K562 (cell line): Measurements from ENCODE around the gene JUP. TPM values are rescaled to one million over a fixed set of nuclear protein-coding genes. Genes with fewer than 3 reads are reported as not detected.

Experiments
- C11orf30 ChIP-seq: fragments of 450-650 bp; IDR thresholded peaks from 2 replicates; pipeline ENCODE4 v1.6.1; 2016; ENCODE audit warnings: low read depth, mild to moderate bottlenecking
- CHD7 ChIP-seq: fragments of 200-600 bp; sonication (generic); IDR thresholded peaks from one replicate; pipeline ENCODE4 v1.6.1; 2012; ENCODE audit warnings: mild to moderate bottlenecking, low read depth, low read length, inconsistent platforms
- HDGF ChIP-seq: fragments of 450-650 bp; IDR thresholded peaks from 2 replicates; pipeline ENCODE4 v1.6.1; 2016
- HEY1 ChIP-seq: fragments of 250-450 bp; sonication (Bioruptor Pico); IDR thresholded peaks from 2 replicates; pipeline ENCODE4 v1.5.0; 2020; ENCODE audit warnings: mild to moderate bottlenecking, moderate library complexity, borderline replicate concordance
- HIVEP1 ChIP-seq: fragments of 250-450 bp; sonication (Bioruptor Pico); IDR thresholded peaks from 2 replicates; pipeline ENCODE4 v1.4.0; 2020; ENCODE audit warnings: mild to moderate bottlenecking
- IFI16 ChIP-seq: fragments of 250-450 bp; sonication (Bioruptor Pico); IDR thresholded peaks from 2 replicates; pipeline ENCODE4 v2.1.2; 2022; ENCODE audit warnings: mild to moderate bottlenecking, inconsistent platforms
- ZMIZ1 ChIP-seq, 2 experiments: fragments of 150-350 bp in 1 of 2; IDR thresholded peaks; 2 replicates each; pipeline ENCODE4 v1.6.1; 2012 to 2016; ENCODE audit warnings: low read depth in 2 of 2, low read length in 2 of 2, mild to moderate bottlenecking in 1 of 2, moderate library complexity in 1 of 2
- ZNF354B ChIP-seq: fragments of 250-450 bp; sonication (Bioruptor Pico); IDR thresholded peaks from 2 replicates; pipeline ENCODE4 v1.4.0; 2020
- ZNF639 ChIP-seq, 2 experiments: fragments of 200-800 bp in 1 of 2; sonication (Bioruptor generic) in 1 of 2; sonication (generic) in 1 of 2; formaldehyde crosslinking in 1 of 2; IDR thresholded peaks in 1 of 2; conservative IDR thresholded peaks in 1 of 2; 2 replicates each; pipeline versions ENCODE4 v1.5.0 to v1.6.1; 2016 to 2020; ENCODE audit warnings: missing compliant biosample characterization in 1 of 2, missing genetic modification characterization in 1 of 2, missing genetic modification reagents in 1 of 2
- polyA plus RNA-seq, 8 experiments: library from polyadenylated mRNA; depleted of rRNA in 4 of 8; stranded (reverse) in 5 of 8; unstranded in 3 of 8; fragments of >200 nt; fragmentation: Nextera tagmentation in 2 of 8; fragmentation: Illumina TruSeq in 1 of 8; extraction: Ambion mirVana in 2 of 8; extraction: Trizol in 1 of 8; gene quantifications; 2 replicates each; pipeline versions ENCODE4 v1.2.1 to v1.2.3, GENCODE V29; 2011 to 2014; ENCODE audit warnings: inconsistent platforms in 1 of 8, missing spikeins in 1 of 8
- total RNA-seq, 7 experiments: library from RNA; depleted of rRNA in 6 of 7; stranded (reverse); fragments of >200 nt in 6 of 7; fragmentation: Illumina TruSeq in 2 of 7; extraction: Trizol in 2 of 7; gene quantifications; 2 replicates each; pipeline versions ENCODE4 v1.2.1 to v1.2.3, GENCODE V29; 2011 to 2021; ENCODE audit warnings: low replicate concordance in 1 of 7

JUP gene
- total and polyA plus RNA-seq, 9 of the 15 experiments (the other 6 are each of a cell fraction or from before 2014, with no cell fraction given) = 6.4 to 177 (median 31.2) TPM

GRCh38 chr17:41786227-41787020 is at the start of gene JUP (continued):
- TF ChIP-seq ZNF639 (CRISPR knock-in tag; conservative IDR thresholded peaks at IDR 0.05 in 1 of 2, IDR thresholded peaks at IDR 0.05 in 1 of 2) (peak in 1 of 2 experiments; percentile 66; a peak in 1 of 4 replicates), ZMIZ1 (IDR thresholded peaks at IDR 0.05; ENCODE audit: low read depth in 2 of 2, low read length in 2 of 2) (no peak), CHD7 (no peak), HIVEP1 (CRISPR knock-in tag) (no peak), IFI16 (CRISPR knock-in tag) (no peak), HEY1 (CRISPR knock-in tag) (no peak), C11orf30 (no peak), ZNF354B (no peak), HDGF (no peak)
